HepG2 (cell line): ENCODE data around the gene SLC16A14. TPM values are rescaled to one million over a fixed set of nuclear protein-coding genes. Genes with fewer than 3 reads are reported as not detected.
"Not testable (repeated sequence)": the region's sequence is repeated elsewhere in the genome, so short reads cannot be mapped to it uniquely, and the experiment has no call there.

Experiments
- ATAC-seq: fragments of 200-7000 bp; cut with Tn5 transposase; 3 replicates; pipeline ENCODE4 v1.9.1; 2020; ENCODE audit warnings: mild to moderate bottlenecking, moderate library complexity
- BruUV-seq: library from RNA; stranded (reverse); fragments of 400-500 nt; replicated peaks from 2 replicates; lab custom pipeline; 2021; lab: Mats Ljungman, UMichigan
- CTCF ChIA-PET: fragments of 300-600 bp; formaldehyde crosslinking; extraction: SDS; loops from one replicate; lab custom pipeline; 2021; ENCODE audit warnings: low total read pairs, inconsistent platforms, low intra/inter-chr PET ratio; lab: Yijun Ruan, JAX
- POLR2A ChIA-PET: fragments of 350-600 bp; sonication (Branson Sonifier 250); formaldehyde crosslinking; loops from one replicate; lab custom pipeline; 2020; ENCODE audit warnings: antibody characterized with exemption, inconsistent platforms; lab: Yijun Ruan, JAX
- DNase-seq: peaks from one replicate; pipeline ENCODE4 v3.0.0-alpha.2; 2015; ENCODE audit warnings: low spot score
- FAIRE-seq: peaks from 3 replicates; lab custom pipeline; 2011; peaks lifted over from hg19 to GRCh38; lab: Jason Lieb, UNC
- H2AFZ ChIP-seq: one replicate; pipeline ENCODE4 v1.6.1; 2011; ENCODE audit warnings: low read length, inconsistent platforms
- H3K27ac ChIP-seq: fragments of 300-600 bp; 3 replicates; pipeline ENCODE4 v1.8.0; 2011; ENCODE audit warnings: mixed run types, mild to moderate bottlenecking, mixed read lengths, low read length, inconsistent platforms; ENCODE audit not compliant: insufficient read depth; ENCODE audit errors: extremely low read length
- H3K27me3 ChIP-seq, 2 experiments: fragments of 200-600 bp in 1 of 2; 2 replicates in 1 of 2; 3 replicates in 1 of 2; pipeline versions ENCODE4 v1.6.0 to v1.8.0; 2011; ENCODE audit warnings: low read length in 2 of 2, mild to moderate bottlenecking in 2 of 2, moderate library complexity in 2 of 2, inconsistent platforms in 1 of 2; ENCODE audit not compliant: insufficient read depth in 2 of 2, control insufficient read depth in 1 of 2
- H3K36me3 ChIP-seq, 2 experiments: fragments of 200-600 bp in 1 of 2; replicated peaks in 1 of 2; 2 replicates in 1 of 2; 3 replicates in 1 of 2; pipeline versions ENCODE4 v1.5.1 to v1.8.0; 2011; ENCODE audit warnings: low read length in 2 of 2, inconsistent platforms in 1 of 2; ENCODE audit not compliant: insufficient read depth in 2 of 2, control insufficient read depth in 1 of 2
- H3K4me1 ChIP-seq: 2 replicates; pipeline ENCODE4 v1.5.1; 2012; ENCODE audit warnings: low read length, inconsistent platforms; ENCODE audit not compliant: insufficient read depth
- H3K4me2 ChIP-seq: 2 replicates; pipeline ENCODE4 v1.6.0; 2011; ENCODE audit warnings: low read depth, low read length, inconsistent platforms
- H3K4me3 ChIP-seq, 3 experiments: fragments of 200-600 bp in 1 of 3; sonication (generic), shearing (Covaris generic) in 1 of 3; replicated peaks in 1 of 3; 2 replicates each; pipeline ENCODE4 v1.5.1; 2011 to 2016; ENCODE audit warnings: low read length in 3 of 3, inconsistent platforms in 2 of 3, low read depth in 2 of 3, mild to moderate bottlenecking in 2 of 3, control low read depth in 1 of 3, mixed read lengths in 1 of 3; ENCODE audit not compliant: insufficient read depth in 1 of 3
- H3K79me2 ChIP-seq: one replicate; pipeline ENCODE4 v1.6.1; 2011; ENCODE audit warnings: low read length, inconsistent platforms; ENCODE audit not compliant: insufficient read depth
- H3K9ac ChIP-seq: 2 replicates; pipeline ENCODE4 v1.6.0; 2011; ENCODE audit warnings: mild to moderate bottlenecking, low read depth, low read length, inconsistent platforms; ENCODE audit not compliant: insufficient read depth
- H3K9me3 ChIP-seq: 2 replicates; pipeline ENCODE4 v1.5.1; 2012; ENCODE audit warnings: mild to moderate bottlenecking, low read length
- H4K20me1 ChIP-seq: 2 replicates; pipeline ENCODE4 v1.6.0; 2011; ENCODE audit warnings: inconsistent platforms, mild to moderate bottlenecking, low read length, moderate library complexity; ENCODE audit not compliant: insufficient read depth
- GPN1 ChIP-seq: sonication (generic); formaldehyde crosslinking; IDR thresholded peaks from 2 replicates; pipeline ENCODE4 v1.5.1; 2020; ENCODE audit warnings: missing genetic modification reagents, borderline replicate concordance
- REPIN1 ChIP-seq: sonication (generic); formaldehyde crosslinking; IDR thresholded peaks from 2 replicates; pipeline ENCODE4 v1.8.0; 2022; ENCODE audit warnings: missing genetic modification reagents, low read depth, mild to moderate bottlenecking, borderline replicate concordance
- ZNF484 ChIP-seq: sonication (generic); formaldehyde crosslinking; IDR thresholded peaks from 2 replicates; pipeline ENCODE4 v1.5.1; 2020; ENCODE audit warnings: mild to moderate bottlenecking, low read depth, missing genetic modification reagents, borderline replicate concordance
- ZNF720 ChIP-seq: sonication (generic); formaldehyde crosslinking; IDR thresholded peaks from 2 replicates; pipeline ENCODE4 v1.4.0; 2020; ENCODE audit warnings: missing genetic modification reagents
- WGBS: methylation state at CpG from one replicate; pipeline ENCODE4 v1.1.6; 2017; ENCODE audit warnings: low lambda C conversion rate; 5-methylcytosine and 5-hydroxymethylcytosine counted together
- in situ Hi-C: cut with HindIII; loops from 2 replicates; pipeline ENCODE4 v1.10.0; 2017; ENCODE audit warnings: low pct_unique_long_range_greater_than_20kb; ENCODE audit not compliant: extremely low pct_ligation_motif_present
- intact Hi-C: fragments of 100-400 bp; cut with micrococcal nuclease; formaldehyde crosslinking; loops from one replicate; pipeline ENCODE4 v1.10.0; 2022; ENCODE audit not compliant: unreplicated experiment
- polyA plus RNA-seq, 8 experiments: library from polyadenylated mRNA; depleted of rRNA in 3 of 8; stranded (reverse) in 7 of 8; unstranded in 1 of 8; fragments of >200 nt; fragmentation: Illumina TruSeq in 4 of 8; extraction: Trizol in 4 of 8; gene quantifications; 2 replicates each; pipeline versions ENCODE4 v1.2.1 to v1.2.3, GENCODE V29; 2011 to 2016; ENCODE audit warnings: low read depth in 4 of 8, missing spikeins in 1 of 8, mixed read lengths in 1 of 8; ENCODE audit not compliant: insufficient read depth in 1 of 8
- total RNA-seq, 5 experiments: library from RNA; depleted of rRNA; stranded (reverse); fragments of >200 nt; fragmentation: Illumina TruSeq; extraction: Trizol; gene quantifications; 2 replicates each; pipeline ENCODE4 v1.2.3, GENCODE V29; 2016; ENCODE audit warnings: low read depth in 1 of 5

Gene SLC16A14
- total and polyA plus RNA-seq, 2 of the 13 experiments (the other 11 are each of a cell fraction or from before 2014, with no cell fraction given): 0.05 TPM; not detected in 1

DNA sequence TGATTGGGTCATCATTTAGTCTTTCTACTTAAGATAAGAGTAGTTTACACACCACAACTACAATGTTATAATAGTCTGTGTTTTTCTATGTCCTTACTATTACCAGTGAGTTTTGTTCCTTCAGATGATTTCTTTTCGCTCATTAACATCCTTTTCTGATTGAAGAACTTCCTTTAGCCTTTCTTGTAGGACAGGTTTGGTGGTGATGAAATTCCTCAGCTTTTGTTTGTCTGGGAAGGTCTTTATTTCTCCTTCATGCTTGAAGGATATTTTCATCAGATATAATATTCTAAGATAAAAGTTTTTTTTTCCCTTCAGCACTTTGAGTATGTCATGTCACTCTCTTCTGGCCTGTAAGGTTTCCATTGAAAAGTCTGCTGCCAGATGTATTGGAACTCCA is 38.0 kb upstream of the SLC16A14 start:
- FAIRE-seq (no peak), ATAC-seq (no peak), DNase-seq (no peak)
- H4K20me1 ChIP-seq: no peaks in the 10 kb centered on the region
- H3K36me3 ChIP-seq: no peaks in the 10 kb centered on the region
- no peak overlapping the region for H3K27ac ChIP-seq
- H3K9ac ChIP-seq: no peak overlapping the region
- TF ChIP-seq ZNF484 (CRISPR knock-in tag): no peak
- no peak for TF ChIP-seq REPIN1 (CRISPR knock-in tag)
- no peak for TF ChIP-seq ZNF720 (CRISPR knock-in tag)
- no peak for TF ChIP-seq GPN1 (CRISPR knock-in tag)
- 5% methylated on average over 1 of the region's 1 CpG for WGBS
- no peaks in the 10 kb centered on the region for H3K9me3 ChIP-seq
- H3K4me2 ChIP-seq: no peak overlapping the region
- in situ Hi-C loops: no loop called here
- no peaks in the 10 kb centered on the region; a peak in 2 of 5 replicates for H3K27me3 ChIP-seq
- no peak overlapping the region for H3K4me3 ChIP-seq
- ChIA-PET CTCF (no interaction called here), POLR2A (no interaction called here)
- H3K4me1 ChIP-seq: no peaks in the 10 kb centered on the region
- no peak overlapping the region for H2AFZ ChIP-seq
- intact Hi-C loops: no loop called here
- H3K79me2 ChIP-seq: no peaks in the 10 kb centered on the region
- BruUV-seq: no TSS peak

DNA sequence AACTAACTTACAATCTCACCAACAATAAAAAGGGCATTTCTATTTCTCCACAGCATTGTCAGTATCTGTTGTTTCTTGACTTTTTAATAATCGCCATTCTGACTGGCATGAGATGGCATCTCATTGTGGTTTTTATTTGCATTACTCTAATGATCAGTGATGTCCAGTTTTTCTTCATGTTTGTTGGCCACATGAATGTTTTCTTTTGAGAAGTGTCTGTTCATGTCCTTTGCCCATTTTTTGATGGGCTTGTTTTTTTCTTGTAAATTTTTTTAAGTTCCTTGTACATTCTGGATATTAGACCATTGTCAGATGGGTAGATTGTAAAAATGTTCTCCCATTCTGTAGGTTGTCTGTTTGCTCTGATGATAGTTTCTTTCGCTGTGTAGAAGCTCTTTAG is 33.2 kb upstream of the SLC16A14 start:
- H3K9me3 ChIP-seq, in situ Hi-C loops, H3K27ac ChIP-seq, H3K36me3 ChIP-seq, POLR2A ChIA-PET, BruUV-seq, CTCF ChIA-PET, H3K9ac ChIP-seq, H3K4me2 ChIP-seq, ATAC-seq, H3K4me1 ChIP-seq, FAIRE-seq, H3K27me3 ChIP-seq, H3K79me2 ChIP-seq, H3K4me3 ChIP-seq, intact Hi-C loops, DNase-seq, H2AFZ ChIP-seq, H4K20me1 ChIP-seq: not testable (repeated sequence)
- 3% methylated on average over 2 of the region's 2 CpGs for WGBS
